ENCODE measurements around the gene MRNIP. TPM values are rescaled to one million over a fixed set of nuclear protein-coding genes. Genes with fewer than 3 reads are reported as not detected.

MRNIP gene
- total and polyA plus RNA-seq, 2 of the 8 experiments (the other 6 are each of a cell fraction or from before 2014, with no cell fraction given), result 29.6 TPM

DNA sequence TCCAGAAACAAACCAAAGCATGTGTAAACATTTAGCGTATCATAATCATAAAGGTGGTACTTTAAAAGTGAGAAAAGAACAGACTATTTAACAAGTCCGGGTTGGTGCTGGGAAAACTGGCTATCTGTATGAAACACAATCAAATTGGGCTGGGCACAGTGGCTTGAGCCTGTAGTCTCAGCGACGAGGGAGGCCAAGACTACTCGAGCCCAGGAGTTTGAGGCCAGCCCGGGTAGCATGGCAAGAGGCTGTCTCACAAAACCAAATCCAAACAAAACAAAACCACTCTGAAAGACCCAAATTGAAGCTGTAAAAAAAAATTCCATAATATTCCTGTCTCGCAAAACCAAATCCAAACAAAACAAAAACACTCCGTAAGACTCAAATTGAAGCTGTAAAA is 4.3 kb downstream of the MRNIP start:
- Histone ChIP-seq H3K23ac (ENCODE audit: insufficient read length) (no peak overlapping the region), H3K56ac (replicated peaks; ENCODE audit: insufficient read length, low read depth, low read length) (no peak overlapping the region), H2BK15ac (ENCODE audit: low read length) (no peak overlapping the region), H3K4me1 (replicated peaks in 1 of 4; ENCODE audit: control insufficient read depth in 3 of 4, insufficient read depth in 4 of 4, low read length in 3 of 4) (no peaks in the 10 kb centered on the region), H4K91ac (replicated peaks; ENCODE audit: insufficient read length, low read length) (no peak overlapping the region), H3K36me3 (ENCODE audit: control insufficient read depth in 2 of 4, insufficient read depth in 4 of 4, low read length in 3 of 4) (peaks cover 2 to 29% (median 21%) of the 10 kb centered on the region in 4 experiments; a peak in 7 of 8 replicates), H2AFZ (ENCODE audit: low read length) (no peak overlapping the region), H2BK12ac (ENCODE audit: low read depth, low read length) (no peak overlapping the region), H2BK20ac (ENCODE audit: low read length) (no peak overlapping the region), H3K27ac (ENCODE audit: low read depth, low read length) (no peak overlapping the region), H3K27me3 (replicated peaks in 1 of 4; ENCODE audit: control insufficient read depth in 3 of 4, extremely low read depth in 1 of 4, insufficient read depth in 3 of 4, low read length in 3 of 4) (peaks cover 0 to 2% (median 0%) of the 10 kb centered on the region in 4 experiments; a peak in 1 of 7 replicates), H3K4ac (replicated peaks; ENCODE audit: insufficient read length, low read depth, low read length) (no peak overlapping the region), H3K9me3 (ENCODE audit: insufficient read depth in 2 of 2, low read depth in 1 of 2, low read length in 1 of 2) (no peaks in the 10 kb centered on the region), H4K5ac (ENCODE audit: insufficient read length, low read depth, low read length) (no peak overlapping the region), H3K18ac (ENCODE audit: extremely low read depth, low read length) (no peak overlapping the region), H2BK120ac (replicated peaks; ENCODE audit: low read depth, low read length) (no peak overlapping the region), H4K20me1 (replicated peaks in 1 of 2; ENCODE audit: control insufficient read depth in 1 of 2, insufficient read depth in 2 of 2, low read length in 2 of 2) (peaks cover 2 to 4% of the 10 kb centered on the region in 2 experiments), H3K4me3 (ENCODE audit: extremely low read depth in 1 of 4, insufficient read depth in 2 of 4, low read depth in 3 of 4, low read length in 4 of 4) (no peak overlapping the region), H3K79me1 (ENCODE audit: low read depth, low read length) (peaks cover 3% of the 10 kb centered on the region; the same call in 1 of the 2 replicates), H3K79me2 (ENCODE audit: control insufficient read depth in 1 of 2, insufficient read depth in 2 of 2, low read length in 2 of 2) (peaks cover 0 to 6% of the 10 kb centered on the region in 2 experiments; a peak in 1 of 4 replicates), H3K4me2 (ENCODE audit: insufficient read depth in 1 of 2, low read depth in 2 of 2, low read length in 2 of 2) (no peak overlapping the region), H3K23me2 (ENCODE audit: low read depth, low read length) (peaks cover 11% of the 10 kb centered on the region), H3K9ac (replicated peaks in 1 of 4; ENCODE audit: extremely low read depth in 1 of 4, low read depth in 3 of 4, low read length in 3 of 4) (no peak overlapping the region), H3K14ac (ENCODE audit: insufficient read length) (no peak overlapping the region), H4K8ac (ENCODE audit: extremely low read depth, insufficient read depth, low read length) (no peak overlapping the region), H2AK5ac (ENCODE audit: low read depth, low read length) (no peak overlapping the region), H2BK5ac (ENCODE audit: low read depth, low read length) (no peak overlapping the region)
- CTCF ChIA-PET (ENCODE audit: partially characterized antibody), result no interaction called here
- POLR2A ChIA-PET (ENCODE audit: partially characterized antibody), result interaction anchor here (0.7 to 1.0 kb wide), 2 partner anchors 16 to 35 kb away, joined by 3 to 5 read pairs; no protein-coding TSS in a partner anchor
- FAIRE-seq, result no peak
- no peak for DNase-seq (ENCODE audit: low read depth in 1 of 2, low spot score in 2 of 2)
- 92 to 100% methylated on average over 2 to 8 of the region's 8 CpGs for WGBS, 2 experiments (ENCODE audit: extremely low coverage in 1 of 2, insufficient coverage in 1 of 2, insufficient read length in 1 of 2, insufficient replicate concordance in 2 of 2, low coverage in 1 of 2, low lambda C conversion rate in 2 of 2, missing lambda C conversion rate in 1 of 2)
- TF ChIP-seq, protein P1, sequence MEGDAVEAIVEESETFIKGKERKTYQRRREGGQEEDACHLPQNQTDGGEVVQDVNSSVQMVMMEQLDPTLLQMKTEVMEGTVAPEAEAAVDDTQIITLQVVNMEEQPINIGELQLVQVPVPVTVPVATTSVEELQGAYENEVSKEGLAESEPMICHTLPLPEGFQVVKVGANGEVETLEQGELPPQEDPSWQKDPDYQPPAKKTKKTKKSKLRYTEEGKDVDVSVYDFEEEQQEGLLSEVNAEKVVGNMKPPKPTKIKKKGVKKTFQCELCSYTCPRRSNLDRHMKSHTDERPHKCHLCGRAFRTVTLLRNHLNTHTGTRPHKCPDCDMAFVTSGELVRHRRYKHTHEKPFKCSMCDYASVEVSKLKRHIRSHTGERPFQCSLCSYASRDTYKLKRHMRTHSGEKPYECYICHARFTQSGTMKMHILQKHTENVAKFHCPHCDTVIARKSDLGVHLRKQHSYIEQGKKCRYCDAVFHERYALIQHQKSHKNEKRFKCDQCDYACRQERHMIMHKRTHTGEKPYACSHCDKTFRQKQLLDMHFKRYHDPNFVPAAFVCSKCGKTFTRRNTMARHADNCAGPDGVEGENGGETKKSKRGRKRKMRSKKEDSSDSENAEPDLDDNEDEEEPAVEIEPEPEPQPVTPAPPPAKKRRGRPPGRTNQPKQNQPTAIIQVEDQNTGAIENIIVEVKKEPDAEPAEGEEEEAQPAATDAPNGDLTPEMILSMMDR (IDR thresholded peaks at IDR 0.05; ENCODE audit: control extremely low read depth in 1 of 3, insufficient read depth in 1 of 3, low read depth in 1 of 3, low read length in 3 of 3), result no peak

Measured in H1 (cell line).